ENCODE data around the gene PRR13. TPM values are rescaled to one million over a fixed set of nuclear protein-coding genes. Genes with fewer than 3 reads are reported as not detected.

PRR13 gene
- total and polyA plus RNA-seq, 2 of the 13 experiments (the other 11 are each of a cell fraction or from before 2014, with no cell fraction given) = 65.0 to 102 TPM

DNA sequence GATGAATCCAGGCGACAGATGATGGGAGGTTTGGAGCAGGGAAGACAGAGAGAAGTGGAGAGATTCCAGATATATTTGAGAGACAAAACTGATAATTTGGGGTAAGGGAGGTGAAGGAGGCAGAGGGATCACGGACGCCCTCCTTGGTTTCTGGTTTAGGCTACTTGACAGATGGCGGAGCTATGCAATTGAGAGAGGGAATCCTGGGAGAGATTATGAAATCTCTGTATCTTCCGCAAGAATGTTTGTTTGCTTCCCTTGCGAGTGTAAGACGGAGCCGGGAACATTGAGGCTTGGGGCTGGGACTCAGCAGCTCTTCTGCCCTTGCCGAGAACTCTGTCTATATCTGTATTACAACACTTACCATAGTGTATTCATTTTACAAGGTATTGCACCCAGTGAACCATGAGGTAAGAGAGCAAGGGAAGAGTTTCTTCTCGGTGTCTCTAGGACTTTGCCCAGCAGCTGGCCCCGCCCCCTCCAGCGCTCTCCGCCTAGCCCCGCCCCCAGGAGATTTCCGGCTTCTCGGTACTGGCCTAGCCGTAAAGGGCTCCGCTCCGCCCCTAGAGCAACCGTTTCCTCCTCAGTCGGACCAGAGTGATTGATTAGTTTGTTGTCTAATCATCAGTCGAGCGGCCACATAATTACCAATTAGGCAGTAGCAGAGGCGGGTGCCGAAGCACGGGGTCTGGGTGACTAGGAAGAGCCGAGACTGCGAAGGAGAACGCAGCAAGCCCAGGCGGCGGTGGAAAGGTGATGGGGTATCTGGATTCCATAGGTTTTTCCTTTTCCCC, at the start of gene PRR13 (continued):
- no peak for TF ChIP-seq STAT6 (CRISPR knock-in tag; IDR thresholded peaks at IDR 0.05; ENCODE audit: borderline replicate concordance)
- no peak for TF ChIP-seq HMG20A (CRISPR knock-in tag; IDR thresholded peaks at IDR 0.05; ENCODE audit: borderline replicate concordance)
- no peak for TF ChIP-seq GLMP (CRISPR knock-in tag; IDR thresholded peaks at IDR 0.05; ENCODE audit: borderline replicate concordance)
- TF ChIP-seq ZNF256 (CRISPR knock-in tag; conservative IDR thresholded peaks at IDR 0.05) = 0 out of 2 replicates have a peak, but pooled peaks have one; percentile 55
- TF ChIP-seq HNRNPH1 (optimal IDR thresholded peaks at IDR 0.05; ENCODE audit: low read depth, low read length) = no peak
- TF ChIP-seq, protein P1, sequence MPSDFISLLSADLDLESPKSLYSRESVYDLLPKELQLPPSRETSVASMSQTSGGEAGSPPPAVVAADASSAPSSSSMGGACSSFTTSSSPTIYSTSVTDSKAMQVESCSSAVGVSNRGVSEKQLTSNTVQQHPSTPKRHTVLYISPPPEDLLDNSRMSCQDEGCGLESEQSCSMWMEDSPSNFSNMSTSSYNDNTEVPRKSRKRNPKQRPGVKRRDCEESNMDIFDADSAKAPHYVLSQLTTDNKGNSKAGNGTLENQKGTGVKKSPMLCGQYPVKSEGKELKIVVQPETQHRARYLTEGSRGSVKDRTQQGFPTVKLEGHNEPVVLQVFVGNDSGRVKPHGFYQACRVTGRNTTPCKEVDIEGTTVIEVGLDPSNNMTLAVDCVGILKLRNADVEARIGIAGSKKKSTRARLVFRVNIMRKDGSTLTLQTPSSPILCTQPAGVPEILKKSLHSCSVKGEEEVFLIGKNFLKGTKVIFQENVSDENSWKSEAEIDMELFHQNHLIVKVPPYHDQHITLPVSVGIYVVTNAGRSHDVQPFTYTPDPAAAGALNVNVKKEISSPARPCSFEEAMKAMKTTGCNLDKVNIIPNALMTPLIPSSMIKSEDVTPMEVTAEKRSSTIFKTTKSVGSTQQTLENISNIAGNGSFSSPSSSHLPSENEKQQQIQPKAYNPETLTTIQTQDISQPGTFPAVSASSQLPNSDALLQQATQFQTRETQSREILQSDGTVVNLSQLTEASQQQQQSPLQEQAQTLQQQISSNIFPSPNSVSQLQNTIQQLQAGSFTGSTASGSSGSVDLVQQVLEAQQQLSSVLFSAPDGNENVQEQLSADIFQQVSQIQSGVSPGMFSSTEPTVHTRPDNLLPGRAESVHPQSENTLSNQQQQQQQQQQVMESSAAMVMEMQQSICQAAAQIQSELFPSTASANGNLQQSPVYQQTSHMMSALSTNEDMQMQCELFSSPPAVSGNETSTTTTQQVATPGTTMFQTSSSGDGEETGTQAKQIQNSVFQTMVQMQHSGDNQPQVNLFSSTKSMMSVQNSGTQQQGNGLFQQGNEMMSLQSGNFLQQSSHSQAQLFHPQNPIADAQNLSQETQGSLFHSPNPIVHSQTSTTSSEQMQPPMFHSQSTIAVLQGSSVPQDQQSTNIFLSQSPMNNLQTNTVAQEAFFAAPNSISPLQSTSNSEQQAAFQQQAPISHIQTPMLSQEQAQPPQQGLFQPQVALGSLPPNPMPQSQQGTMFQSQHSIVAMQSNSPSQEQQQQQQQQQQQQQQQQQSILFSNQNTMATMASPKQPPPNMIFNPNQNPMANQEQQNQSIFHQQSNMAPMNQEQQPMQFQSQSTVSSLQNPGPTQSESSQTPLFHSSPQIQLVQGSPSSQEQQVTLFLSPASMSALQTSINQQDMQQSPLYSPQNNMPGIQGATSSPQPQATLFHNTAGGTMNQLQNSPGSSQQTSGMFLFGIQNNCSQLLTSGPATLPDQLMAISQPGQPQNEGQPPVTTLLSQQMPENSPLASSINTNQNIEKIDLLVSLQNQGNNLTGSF (CRISPR knock-in tag; IDR thresholded peaks at IDR 0.05) = no peak
- TF ChIP-seq, protein P2, sequence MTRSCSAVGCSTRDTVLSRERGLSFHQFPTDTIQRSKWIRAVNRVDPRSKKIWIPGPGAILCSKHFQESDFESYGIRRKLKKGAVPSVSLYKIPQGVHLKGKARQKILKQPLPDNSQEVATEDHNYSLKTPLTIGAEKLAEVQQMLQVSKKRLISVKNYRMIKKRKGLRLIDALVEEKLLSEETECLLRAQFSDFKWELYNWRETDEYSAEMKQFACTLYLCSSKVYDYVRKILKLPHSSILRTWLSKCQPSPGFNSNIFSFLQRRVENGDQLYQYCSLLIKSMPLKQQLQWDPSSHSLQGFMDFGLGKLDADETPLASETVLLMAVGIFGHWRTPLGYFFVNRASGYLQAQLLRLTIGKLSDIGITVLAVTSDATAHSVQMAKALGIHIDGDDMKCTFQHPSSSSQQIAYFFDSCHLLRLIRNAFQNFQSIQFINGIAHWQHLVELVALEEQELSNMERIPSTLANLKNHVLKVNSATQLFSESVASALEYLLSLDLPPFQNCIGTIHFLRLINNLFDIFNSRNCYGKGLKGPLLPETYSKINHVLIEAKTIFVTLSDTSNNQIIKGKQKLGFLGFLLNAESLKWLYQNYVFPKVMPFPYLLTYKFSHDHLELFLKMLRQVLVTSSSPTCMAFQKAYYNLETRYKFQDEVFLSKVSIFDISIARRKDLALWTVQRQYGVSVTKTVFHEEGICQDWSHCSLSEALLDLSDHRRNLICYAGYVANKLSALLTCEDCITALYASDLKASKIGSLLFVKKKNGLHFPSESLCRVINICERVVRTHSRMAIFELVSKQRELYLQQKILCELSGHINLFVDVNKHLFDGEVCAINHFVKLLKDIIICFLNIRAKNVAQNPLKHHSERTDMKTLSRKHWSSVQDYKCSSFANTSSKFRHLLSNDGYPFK (CRISPR knock-in tag; IDR thresholded peaks at IDR 0.05; ENCODE audit: borderline replicate concordance) = no peak
- TF ChIP-seq ZNF644 (CRISPR knock-in tag; IDR thresholded peaks at IDR 0.05; ENCODE audit: low read depth) = 0 out of 2 replicates have a peak, but pooled peaks have one; percentile 21
- TF ChIP-seq YY1 (IDR thresholded peaks at IDR 0.05; ENCODE audit: insufficient read depth, insufficient replicate concordance, low read depth, low read length) = no peak
- TF ChIP-seq, protein P3, sequence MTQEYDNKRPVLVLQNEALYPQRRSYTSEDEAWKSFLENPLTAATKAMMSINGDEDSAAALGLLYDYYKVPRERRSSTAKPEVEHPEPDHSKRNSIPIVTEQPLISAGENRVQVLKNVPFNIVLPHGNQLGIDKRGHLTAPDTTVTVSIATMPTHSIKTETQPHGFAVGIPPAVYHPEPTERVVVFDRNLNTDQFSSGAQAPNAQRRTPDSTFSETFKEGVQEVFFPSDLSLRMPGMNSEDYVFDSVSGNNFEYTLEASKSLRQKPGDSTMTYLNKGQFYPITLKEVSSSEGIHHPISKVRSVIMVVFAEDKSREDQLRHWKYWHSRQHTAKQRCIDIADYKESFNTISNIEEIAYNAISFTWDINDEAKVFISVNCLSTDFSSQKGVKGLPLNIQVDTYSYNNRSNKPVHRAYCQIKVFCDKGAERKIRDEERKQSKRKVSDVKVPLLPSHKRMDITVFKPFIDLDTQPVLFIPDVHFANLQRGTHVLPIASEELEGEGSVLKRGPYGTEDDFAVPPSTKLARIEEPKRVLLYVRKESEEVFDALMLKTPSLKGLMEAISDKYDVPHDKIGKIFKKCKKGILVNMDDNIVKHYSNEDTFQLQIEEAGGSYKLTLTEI (CRISPR knock-in tag; conservative IDR thresholded peaks at IDR 0.05) = no peak
- no peak for TF ChIP-seq TRIM24 (CRISPR knock-in tag; IDR thresholded peaks at IDR 0.05)
- TF ChIP-seq ZSCAN29 (CRISPR knock-in tag; conservative IDR thresholded peaks at IDR 0.05) = no peak
- TF ChIP-seq KDM1A (CRISPR knock-in tag; IDR thresholded peaks at IDR 0.05) = no peak
- TF ChIP-seq ZNF572 (CRISPR knock-in tag; IDR thresholded peaks at IDR 0.05) = no peak

All from HepG2 (cell line).